ENCODE data around the gene KNG1.
"Not testable (repeated sequence)": the region's sequence is repeated elsewhere in the genome, so short reads cannot be mapped to it uniquely, and the experiment has no call there.

Gene KNG1

DNA sequence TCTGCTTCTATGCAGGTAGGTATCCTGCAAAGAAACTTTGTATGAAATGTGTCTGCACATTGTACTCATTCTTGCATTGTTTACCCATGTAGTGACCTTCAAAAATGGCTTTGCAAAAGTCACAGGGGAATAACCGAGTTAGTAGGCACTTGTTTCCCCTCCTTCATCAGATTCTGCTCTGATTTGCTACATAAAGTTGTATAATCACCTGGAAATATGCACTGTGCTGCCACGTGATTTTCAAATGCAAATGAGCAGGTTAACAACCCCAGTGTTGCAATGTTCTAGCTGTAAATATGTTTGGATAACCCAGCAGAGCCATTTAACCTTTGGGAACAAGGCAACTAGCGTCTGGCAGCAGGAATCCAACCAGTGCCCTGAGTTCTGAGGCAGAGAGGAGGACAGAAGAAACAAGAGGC lies at the start of gene KNG1:
KNG1 (plus strand) TSS at position 321 of the 419 bp plus-strand sequence. CDS start 184 bp downstream, outside the sequence.
- no peak within 1 kb of the TSS for H3K9ac ChIP-seq (ENCODE audit: low read length)
- no peak within 1 kb of the TSS for H3K27ac ChIP-seq (ENCODE audit: low read depth, low read length)
- no peak within 1 kb of the TSS for H3K4me3 ChIP-seq (ENCODE audit: low read length)

DNA sequence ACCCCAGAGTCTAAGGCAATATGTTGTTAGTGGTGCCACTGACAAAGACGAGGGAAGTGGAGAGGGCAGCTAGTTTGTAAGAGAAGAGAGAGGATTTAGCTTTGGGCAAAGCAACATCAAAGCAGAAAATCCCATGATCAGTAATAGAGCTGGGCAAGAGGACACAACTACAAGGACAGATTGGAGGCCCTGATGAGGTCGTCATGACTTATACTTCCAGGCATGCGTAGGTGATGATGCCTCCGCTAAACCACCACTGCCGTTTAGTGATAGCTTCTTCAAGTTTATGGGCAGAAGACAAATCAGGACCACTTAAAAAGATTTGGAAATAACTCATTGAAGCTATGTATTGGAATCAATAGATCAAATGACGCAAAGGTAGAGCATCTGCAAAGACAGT lies 48.7 kb upstream of the KNG1 start:
- Histone ChIP-seq H3K9ac (ENCODE audit: low read length) (no peak overlapping the region), H3K27me3 (ENCODE audit: control insufficient read depth, insufficient read depth, low read length) (no peaks in the 10 kb centered on the region), H3K4me1 (ENCODE audit: control insufficient read depth, insufficient read depth, low read length) (no peaks in the 10 kb centered on the region), H3K27ac (ENCODE audit: low read depth, low read length) (no peak overlapping the region), H3K4me3 (ENCODE audit: low read length) (no peak overlapping the region), H3K36me3 (ENCODE audit: control insufficient read depth, insufficient read depth, low read length) (no peaks in the 10 kb centered on the region)

More for the DNA sequence above, at the start of gene KNG1:
- Histone ChIP-seq H3K4me1 (ENCODE audit: control insufficient read depth, insufficient read depth, low read length) (no peaks in the 10 kb centered on the region), H3K36me3 (ENCODE audit: control insufficient read depth, insufficient read depth, low read length) (no peaks in the 10 kb centered on the region), H3K27me3 (ENCODE audit: control insufficient read depth, insufficient read depth, low read length) (no peaks in the 10 kb centered on the region)

DNA sequence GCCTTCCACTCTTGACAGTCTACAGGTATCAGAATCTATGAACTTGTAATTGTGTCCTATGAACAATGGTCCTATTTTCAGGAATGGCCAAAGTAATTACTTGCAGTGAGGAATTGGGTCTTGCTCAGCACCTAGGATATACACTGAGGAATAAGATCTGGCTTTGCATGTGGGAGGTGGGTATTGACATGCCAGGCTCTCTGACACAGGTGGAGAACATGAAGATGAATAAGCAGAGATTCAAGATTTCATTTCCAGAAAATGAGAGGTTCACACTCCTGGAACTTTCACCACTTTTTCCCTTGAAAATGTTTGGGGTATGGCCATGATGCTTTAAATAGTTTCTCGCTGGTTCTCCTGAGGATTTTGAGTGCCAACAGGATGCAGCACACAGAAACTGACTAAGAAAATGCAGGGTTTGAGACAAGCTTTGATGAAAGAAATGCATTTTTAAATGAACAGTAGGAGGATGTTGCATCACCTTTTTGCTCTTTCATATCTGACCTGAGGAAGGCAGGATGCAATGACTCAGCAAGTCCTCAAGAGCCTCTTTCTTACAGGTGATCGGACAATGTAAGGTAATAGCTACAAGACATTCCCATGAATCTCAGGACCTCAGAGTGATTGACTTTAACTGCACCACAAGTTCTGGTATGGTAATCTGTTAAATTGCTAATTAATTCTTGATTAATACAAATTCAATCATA lies 47.6 kb upstream of the KNG1 start:
- H3K27ac ChIP-seq (ENCODE audit: low read depth, low read length) = no peak overlapping the region

DNA sequence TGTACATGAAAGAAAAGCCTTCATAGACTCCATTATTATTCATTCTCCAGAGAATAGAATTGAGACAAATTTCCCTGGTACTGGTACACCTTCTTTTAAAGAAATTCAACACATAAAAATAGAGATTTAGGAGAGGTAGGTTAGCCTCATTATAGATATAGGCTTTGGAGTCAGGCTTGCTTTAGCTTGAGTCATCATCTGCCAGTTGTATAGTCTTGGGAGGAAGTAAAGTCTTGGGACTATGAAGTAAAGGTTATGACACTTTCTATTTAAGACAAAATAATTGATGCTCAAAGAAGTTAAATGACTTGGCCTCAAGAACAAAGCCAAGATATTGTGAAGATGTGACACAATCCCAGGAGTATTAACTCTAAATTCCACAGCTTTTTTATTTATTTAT lies 47.0 kb upstream of the KNG1 start:
- Histone ChIP-seq H3K27me3 (ENCODE audit: control insufficient read depth, insufficient read depth, low read length) (no peaks in the 10 kb centered on the region), H3K36me3 (ENCODE audit: control insufficient read depth, insufficient read depth, low read length) (no peaks in the 10 kb centered on the region), H3K27ac (ENCODE audit: low read depth, low read length) (no peak overlapping the region), H3K4me3 (ENCODE audit: low read length) (no peak overlapping the region), H3K4me1 (ENCODE audit: control insufficient read depth, insufficient read depth, low read length) (no peaks in the 10 kb centered on the region), H3K9ac (ENCODE audit: low read length) (no peak overlapping the region)

More for the DNA sequence above, 47.6 kb upstream of the KNG1 start:
- Histone ChIP-seq H3K4me1 (ENCODE audit: control insufficient read depth, insufficient read depth, low read length) (no peaks in the 10 kb centered on the region), H3K4me3 (ENCODE audit: low read length) (no peak overlapping the region), H3K36me3 (ENCODE audit: control insufficient read depth, insufficient read depth, low read length) (no peaks in the 10 kb centered on the region), H3K27me3 (ENCODE audit: control insufficient read depth, insufficient read depth, low read length) (no peaks in the 10 kb centered on the region), H3K9ac (ENCODE audit: low read length) (no peak overlapping the region)

DNA sequence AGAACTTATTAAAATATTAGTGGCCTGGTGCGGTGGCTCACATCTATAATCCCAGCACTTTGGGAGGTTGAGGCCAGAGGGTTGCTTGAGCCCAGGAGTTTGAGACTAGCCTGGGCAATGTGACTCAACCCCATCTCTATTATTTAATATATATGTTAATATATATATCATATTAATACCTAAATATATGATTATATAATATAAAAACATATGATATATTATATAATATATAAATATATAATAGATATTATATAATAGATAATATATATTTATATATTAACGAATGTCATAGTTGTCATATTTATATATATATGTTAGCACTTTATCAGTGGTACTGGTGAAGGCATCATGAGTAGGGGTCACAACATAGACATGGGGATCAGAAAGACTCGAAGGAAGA lies 46.1 kb upstream of the KNG1 start:
- Histone ChIP-seq H3K4me1 (ENCODE audit: control insufficient read depth, insufficient read depth, low read length) (no peaks in the 10 kb centered on the region), H3K36me3 (ENCODE audit: control insufficient read depth, insufficient read depth, low read length) (no peaks in the 10 kb centered on the region), H3K27me3 (ENCODE audit: control insufficient read depth, insufficient read depth, low read length) (no peaks in the 10 kb centered on the region), H3K4me3 (ENCODE audit: low read length) (no peak overlapping the region), H3K27ac (ENCODE audit: low read depth, low read length) (no peak overlapping the region), H3K9ac (ENCODE audit: low read length) (no peak overlapping the region)

DNA sequence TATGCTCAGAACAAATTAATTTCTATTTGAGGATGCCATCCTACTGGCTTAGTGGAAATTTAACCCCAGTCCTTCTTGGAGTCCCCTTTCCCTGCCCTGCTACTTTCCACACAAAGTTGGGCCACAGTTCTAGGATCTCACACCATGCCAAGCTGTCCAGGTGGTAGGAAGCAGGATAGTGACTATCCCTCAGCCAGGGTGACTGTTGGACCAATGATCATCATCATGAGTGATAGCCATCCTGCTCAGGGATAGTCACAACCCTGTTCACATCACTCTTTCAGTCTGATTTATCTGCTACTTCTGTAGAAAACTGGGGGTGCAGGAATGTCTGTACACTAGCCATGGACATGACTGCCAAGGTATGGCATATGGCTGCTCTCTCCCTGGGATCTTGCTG lies 38.6 kb upstream of the KNG1 start:
- H3K27me3 ChIP-seq (ENCODE audit: control insufficient read depth, insufficient read depth, low read length) = no peaks in the 10 kb centered on the region
- H3K9ac ChIP-seq (ENCODE audit: low read length) = no peak overlapping the region
- no peak overlapping the region for H3K27ac ChIP-seq (ENCODE audit: low read depth, low read length)
- no peak overlapping the region for H3K4me3 ChIP-seq (ENCODE audit: low read length)
- H3K4me1 ChIP-seq (ENCODE audit: control insufficient read depth, insufficient read depth, low read length) = no peaks in the 10 kb centered on the region
- H3K36me3 ChIP-seq (ENCODE audit: control insufficient read depth, insufficient read depth, low read length) = no peaks in the 10 kb centered on the region

DNA sequence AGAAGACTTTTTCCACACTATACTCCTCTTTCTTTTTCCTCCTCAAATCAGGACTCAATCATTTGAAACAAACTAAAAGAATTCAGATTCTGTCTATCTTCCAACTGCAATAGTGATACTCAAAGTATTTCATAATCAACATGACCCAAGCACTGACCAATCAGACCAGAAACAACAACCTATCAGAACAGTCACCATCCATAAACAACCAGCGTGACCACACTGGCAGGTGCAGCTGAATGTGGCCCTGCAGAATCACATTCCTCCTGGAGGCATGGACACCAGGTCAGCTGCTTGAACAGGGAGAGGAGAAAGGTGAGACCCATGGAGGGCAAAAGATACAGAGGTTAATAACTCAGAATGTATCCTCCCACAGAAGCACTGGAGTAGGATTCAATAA lies 38.0 kb upstream of the KNG1 start:
- Histone ChIP-seq H3K9ac (ENCODE audit: low read length) (no peak overlapping the region), H3K4me1 (ENCODE audit: control insufficient read depth, insufficient read depth, low read length) (no peaks in the 10 kb centered on the region), H3K27me3 (ENCODE audit: control insufficient read depth, insufficient read depth, low read length) (no peaks in the 10 kb centered on the region), H3K4me3 (ENCODE audit: low read length) (no peak overlapping the region), H3K27ac (ENCODE audit: low read depth, low read length) (no peak overlapping the region), H3K36me3 (ENCODE audit: control insufficient read depth, insufficient read depth, low read length) (no peaks in the 10 kb centered on the region)

DNA sequence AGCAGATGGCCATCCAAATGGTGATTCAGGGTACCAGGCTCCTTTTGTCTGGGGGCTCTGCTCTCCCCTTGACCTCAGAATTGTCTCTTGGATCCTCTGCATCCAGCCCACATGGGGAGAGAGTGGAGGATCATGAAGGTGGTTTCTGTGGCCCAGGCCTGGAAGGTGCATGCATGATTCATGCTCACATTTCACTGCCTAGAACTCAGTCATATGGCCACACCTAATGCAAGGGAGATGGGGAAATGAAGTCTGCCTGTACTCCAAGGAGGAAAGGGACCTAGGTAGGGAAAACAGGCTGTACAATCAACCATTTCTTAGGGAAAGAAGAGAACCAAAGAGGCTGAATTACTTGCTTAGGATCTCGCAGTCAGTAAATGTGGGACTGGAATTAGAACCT lies 36.3 kb upstream of the KNG1 start:
- Histone ChIP-seq H3K4me3 (ENCODE audit: low read length) (no peak overlapping the region), H3K9ac (ENCODE audit: low read length) (no peak overlapping the region), H3K27me3 (ENCODE audit: control insufficient read depth, insufficient read depth, low read length) (no peaks in the 10 kb centered on the region), H3K36me3 (ENCODE audit: control insufficient read depth, insufficient read depth, low read length) (no peaks in the 10 kb centered on the region), H3K4me1 (ENCODE audit: control insufficient read depth, insufficient read depth, low read length) (no peaks in the 10 kb centered on the region), H3K27ac (ENCODE audit: low read depth, low read length) (no peak overlapping the region)

DNA sequence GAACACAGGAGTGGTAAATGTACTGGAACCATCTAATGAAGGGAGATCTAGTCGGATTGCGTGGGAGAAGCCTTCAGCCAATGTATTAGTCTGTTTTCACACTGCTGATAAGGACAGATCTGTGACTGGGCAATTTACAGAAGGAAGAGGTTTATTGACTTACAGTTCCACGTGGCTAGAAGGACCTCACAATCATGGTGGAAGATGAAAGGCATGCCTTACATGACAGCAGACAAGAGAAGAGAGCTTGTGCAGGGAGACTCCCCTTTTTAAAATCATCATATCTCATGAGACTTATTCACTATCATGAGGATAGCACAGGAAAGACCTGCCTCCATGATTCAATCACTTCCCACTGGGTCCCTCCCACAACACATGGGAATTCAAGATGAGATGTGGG lies 34.3 kb upstream of the KNG1 start:
- no peak overlapping the region for H3K9ac ChIP-seq (ENCODE audit: low read length)
- no peak overlapping the region for H3K4me3 ChIP-seq (ENCODE audit: low read length)
- H3K4me1 ChIP-seq (ENCODE audit: control insufficient read depth, insufficient read depth, low read length) = no peaks in the 10 kb centered on the region
- H3K27me3 ChIP-seq (ENCODE audit: control insufficient read depth, insufficient read depth, low read length) = no peaks in the 10 kb centered on the region
- H3K36me3 ChIP-seq (ENCODE audit: control insufficient read depth, insufficient read depth, low read length) = no peaks in the 10 kb centered on the region
- no peak overlapping the region for H3K27ac ChIP-seq (ENCODE audit: low read depth, low read length)

DNA sequence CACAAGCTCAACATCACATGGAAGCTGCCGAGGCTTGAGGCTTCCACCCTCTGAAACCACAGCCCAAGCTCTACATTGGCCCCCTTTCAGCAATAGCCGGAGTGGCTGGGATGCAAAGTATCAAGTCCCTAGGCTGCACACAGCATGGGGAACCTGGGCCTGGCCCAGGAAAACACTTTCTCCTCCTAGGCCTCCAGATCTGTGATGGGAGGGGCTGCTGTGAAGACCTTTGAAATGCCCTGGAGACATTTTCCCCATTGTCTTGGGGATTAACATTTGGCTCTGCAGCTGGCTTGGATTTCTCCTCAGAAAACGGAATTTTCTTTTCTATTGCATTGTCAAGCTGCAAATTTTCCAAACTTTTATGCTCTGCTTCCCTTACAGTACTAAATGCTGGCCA lies 33.2 kb upstream of the KNG1 start:
- H3K4me1 ChIP-seq (ENCODE audit: control insufficient read depth, insufficient read depth, low read length) = no peaks in the 10 kb centered on the region
- no peaks in the 10 kb centered on the region for H3K36me3 ChIP-seq (ENCODE audit: control insufficient read depth, insufficient read depth, low read length)
- H3K9ac ChIP-seq (ENCODE audit: low read length) = no peak overlapping the region
- no peak overlapping the region for H3K4me3 ChIP-seq (ENCODE audit: low read length)
- no peaks in the 10 kb centered on the region for H3K27me3 ChIP-seq (ENCODE audit: control insufficient read depth, insufficient read depth, low read length)
- no peak overlapping the region for H3K27ac ChIP-seq (ENCODE audit: low read depth, low read length)

DNA sequence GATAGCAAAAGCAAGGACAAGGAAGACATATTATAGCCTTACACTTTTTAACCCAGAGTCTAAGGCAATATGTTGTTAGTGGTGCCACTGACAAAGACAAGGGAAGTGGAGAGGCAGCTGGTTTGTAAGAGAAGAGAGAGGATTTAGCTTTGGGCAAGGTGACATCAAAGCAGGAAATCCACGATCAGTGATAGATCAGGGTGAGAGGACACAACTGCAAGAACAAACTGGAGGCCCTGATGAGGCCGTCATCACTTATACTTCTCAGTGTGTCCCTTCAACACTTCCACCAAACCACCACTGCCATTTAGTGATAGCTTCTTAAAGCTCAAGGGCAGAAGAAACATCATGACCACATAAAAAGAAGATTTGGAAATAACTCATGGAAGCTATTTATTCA lies 30.7 kb upstream of the KNG1 start:
- H3K36me3 ChIP-seq (ENCODE audit: control insufficient read depth, insufficient read depth, low read length); H3K27ac ChIP-seq (ENCODE audit: low read depth, low read length); H3K4me1 ChIP-seq (ENCODE audit: control insufficient read depth, insufficient read depth, low read length); H3K4me3 ChIP-seq (ENCODE audit: low read length); H3K27me3 ChIP-seq (ENCODE audit: control insufficient read depth, insufficient read depth, low read length); H3K9ac ChIP-seq (ENCODE audit: low read length): not testable (repeated sequence)

DNA sequence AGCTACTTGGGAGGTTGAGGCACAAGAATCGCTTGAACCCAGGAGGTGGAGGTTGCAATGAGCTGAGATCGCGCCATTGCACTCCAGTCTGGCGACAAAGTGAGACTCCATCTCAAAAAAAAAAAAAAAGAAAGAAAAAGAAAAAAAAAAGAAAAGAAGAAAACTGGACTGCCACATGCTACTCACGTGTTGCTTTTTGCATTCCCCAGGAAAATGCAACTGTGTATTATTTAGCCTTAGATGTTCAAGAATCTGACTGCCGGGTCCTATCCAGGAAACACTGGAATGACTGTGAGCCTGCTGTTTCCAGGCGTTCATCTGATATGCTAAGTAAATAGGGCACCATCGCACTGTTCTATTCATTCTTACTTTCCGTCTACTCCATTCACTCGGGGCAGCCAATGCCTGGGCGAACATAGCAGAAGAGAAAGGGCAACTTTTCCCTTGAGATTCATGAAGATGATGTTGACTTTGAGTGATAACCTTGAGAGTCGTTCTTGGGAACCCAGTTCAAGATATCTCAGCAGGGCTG lies 30.0 kb upstream of the KNG1 start:
- H3K4me1 ChIP-seq (ENCODE audit: control insufficient read depth, insufficient read depth, low read length) = no peaks in the 10 kb centered on the region
- no peaks in the 10 kb centered on the region for H3K27me3 ChIP-seq (ENCODE audit: control insufficient read depth, insufficient read depth, low read length)
- H3K27ac ChIP-seq (ENCODE audit: low read depth, low read length) = no peak overlapping the region
- no peak overlapping the region for H3K4me3 ChIP-seq (ENCODE audit: low read length)
- H3K36me3 ChIP-seq (ENCODE audit: control insufficient read depth, insufficient read depth, low read length) = no peaks in the 10 kb centered on the region
- no peak overlapping the region for H3K9ac ChIP-seq (ENCODE audit: low read length)

DNA sequence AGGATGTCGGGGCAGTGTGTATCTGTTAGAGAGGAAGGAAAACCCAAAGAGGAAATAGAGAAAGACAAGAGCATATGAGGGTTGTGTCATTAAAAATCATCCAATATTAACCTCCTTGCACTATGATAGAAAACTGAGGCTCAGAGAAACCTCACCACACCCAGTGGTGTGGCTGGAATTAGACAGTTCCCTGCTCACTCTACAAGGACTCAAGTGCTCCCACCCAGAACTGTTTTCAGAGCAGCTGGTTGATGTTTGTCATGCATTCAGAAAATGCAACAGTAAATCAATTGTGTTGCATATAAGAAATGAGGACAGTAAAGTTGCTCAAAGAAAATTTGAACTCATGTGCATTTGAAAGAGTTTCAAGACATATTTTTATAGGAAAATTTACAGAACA lies 26.9 kb upstream of the KNG1 start:
- H3K9ac ChIP-seq (ENCODE audit: low read length) = not testable (repeated sequence)

More for the DNA sequence above, 26.9 kb upstream of the KNG1 start:
- H3K4me1 ChIP-seq (ENCODE audit: control insufficient read depth, insufficient read depth, low read length); H3K4me3 ChIP-seq (ENCODE audit: low read length); H3K27me3 ChIP-seq (ENCODE audit: control insufficient read depth, insufficient read depth, low read length); H3K27ac ChIP-seq (ENCODE audit: low read depth, low read length); H3K36me3 ChIP-seq (ENCODE audit: control insufficient read depth, insufficient read depth, low read length): not testable (repeated sequence)

All from rectal smooth muscle tissue (tissue), 1 donor.